Measurements from ENCODE around the gene IMMP1L.

DNA sequence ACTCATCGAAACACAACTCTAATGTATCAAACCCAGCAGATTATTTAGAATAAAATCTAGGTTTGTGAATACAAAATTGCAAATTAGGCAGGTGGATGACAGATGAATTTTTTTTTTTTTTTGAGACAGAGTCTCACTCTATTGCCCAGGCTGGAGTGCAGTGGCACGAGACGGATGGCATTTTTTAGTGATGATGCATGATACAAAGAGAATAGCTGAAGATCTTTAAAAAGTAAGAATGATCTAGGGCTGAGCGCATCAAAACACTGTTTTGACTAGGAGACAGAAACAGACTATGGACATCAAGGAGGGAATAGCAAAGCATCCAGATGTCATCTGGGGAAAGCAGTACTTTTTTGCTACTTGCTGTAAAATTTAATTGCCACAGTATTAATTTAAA lies 63.8 kb downstream of the IMMP1L start:
- TF ChIP-seq, protein P1, sequence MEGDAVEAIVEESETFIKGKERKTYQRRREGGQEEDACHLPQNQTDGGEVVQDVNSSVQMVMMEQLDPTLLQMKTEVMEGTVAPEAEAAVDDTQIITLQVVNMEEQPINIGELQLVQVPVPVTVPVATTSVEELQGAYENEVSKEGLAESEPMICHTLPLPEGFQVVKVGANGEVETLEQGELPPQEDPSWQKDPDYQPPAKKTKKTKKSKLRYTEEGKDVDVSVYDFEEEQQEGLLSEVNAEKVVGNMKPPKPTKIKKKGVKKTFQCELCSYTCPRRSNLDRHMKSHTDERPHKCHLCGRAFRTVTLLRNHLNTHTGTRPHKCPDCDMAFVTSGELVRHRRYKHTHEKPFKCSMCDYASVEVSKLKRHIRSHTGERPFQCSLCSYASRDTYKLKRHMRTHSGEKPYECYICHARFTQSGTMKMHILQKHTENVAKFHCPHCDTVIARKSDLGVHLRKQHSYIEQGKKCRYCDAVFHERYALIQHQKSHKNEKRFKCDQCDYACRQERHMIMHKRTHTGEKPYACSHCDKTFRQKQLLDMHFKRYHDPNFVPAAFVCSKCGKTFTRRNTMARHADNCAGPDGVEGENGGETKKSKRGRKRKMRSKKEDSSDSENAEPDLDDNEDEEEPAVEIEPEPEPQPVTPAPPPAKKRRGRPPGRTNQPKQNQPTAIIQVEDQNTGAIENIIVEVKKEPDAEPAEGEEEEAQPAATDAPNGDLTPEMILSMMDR (IDR thresholded peaks at IDR 0.05), result no peak
- no peak for TF ChIP-seq EZH2 (IDR thresholded peaks at IDR 0.05; ENCODE audit: borderline replicate concordance, insufficient read depth, low read depth, low read length, poor library complexity, severe bottlenecking)

Data from B cell (primary cell).